ENCODE measurements around the gene FBXL13.

FBXL13 gene

DNA sequence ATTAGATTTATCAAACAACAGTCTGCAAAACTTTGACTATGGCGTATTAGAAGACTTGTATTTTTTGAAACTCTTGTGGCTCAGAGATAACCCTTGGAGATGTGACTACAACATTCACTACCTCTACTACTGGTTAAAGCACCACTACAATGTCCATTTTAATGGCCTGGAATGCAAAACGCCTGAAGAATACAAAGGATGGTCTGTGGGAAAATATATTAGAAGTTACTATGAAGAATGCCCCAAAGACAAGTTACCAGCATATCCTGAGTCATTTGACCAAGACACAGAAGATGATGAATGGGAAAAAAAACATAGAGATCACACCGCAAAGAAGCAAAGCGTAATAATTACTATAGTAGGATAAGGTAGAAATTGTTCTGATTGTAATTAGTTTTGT is 130.4 kb downstream of the FBXL13 start:
- no peaks in the 10 kb centered on the region for H3K9me3 ChIP-seq
- peaks cover 27% of the 10 kb centered on the region for H3K4me1 ChIP-seq
- no peak overlapping the region for H3K4me3 ChIP-seq
- in situ Hi-C loops (cut with MboI; ENCODE audit: low sequenced_read_pairs): no loop called here
- no peak for DNase-seq (ENCODE audit: low spot score in 2 of 2)
- H3K36me3 ChIP-seq (replicated peaks): no peaks in the 10 kb centered on the region
- H3K27me3 ChIP-seq (ENCODE audit: low read depth): no peaks in the 10 kb centered on the region

- peaks cover 27% of the 10 kb centered on the region for H3K4me1 ChIP-seq
Measured at GRCh38 chr7:102943423-102944169, 131.0 kb downstream of the FBXL13 start.

DNA sequence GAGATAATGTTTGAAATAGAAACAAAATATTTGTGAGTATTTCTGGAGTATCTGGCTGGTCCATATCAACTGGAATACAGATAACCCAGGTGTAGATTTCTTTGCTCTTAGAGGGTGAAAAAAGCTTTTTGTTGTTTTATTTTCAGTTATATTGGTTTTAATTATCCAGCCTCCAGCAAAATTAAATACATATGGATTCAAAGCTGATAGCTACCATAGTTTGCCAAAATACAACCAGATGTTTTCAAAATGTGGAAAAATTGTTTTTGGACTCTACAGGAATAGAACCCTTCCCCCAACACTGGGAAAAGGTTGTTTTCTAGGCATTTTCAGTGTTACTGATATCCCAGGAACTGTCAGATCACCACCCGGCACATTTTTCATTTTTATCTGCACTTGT is 131.7 kb downstream of the FBXL13 start:
- Histone ChIP-seq H3K4me1 (peaks cover 27% of the 10 kb centered on the region), H3K9me3 (no peaks in the 10 kb centered on the region), H3K4me3 (no peak overlapping the region), H3K27me3 (ENCODE audit: low read depth) (no peaks in the 10 kb centered on the region), H3K36me3 (replicated peaks) (no peaks in the 10 kb centered on the region)
- no peak for DNase-seq (ENCODE audit: low spot score in 2 of 2)
- in situ Hi-C loops (cut with MboI; ENCODE audit: low sequenced_read_pairs): no loop called here

More at GRCh38 chr7:102943423-102944169, 131.0 kb downstream of the FBXL13 start:
- H3K36me3 ChIP-seq (replicated peaks): no peaks in the 10 kb centered on the region
- DNase-seq (ENCODE audit: low spot score in 2 of 2): no peak
- no peak overlapping the region for H3K4me3 ChIP-seq
- no peaks in the 10 kb centered on the region for H3K9me3 ChIP-seq
- in situ Hi-C loops (cut with MboI; ENCODE audit: low sequenced_read_pairs): no loop called here
- no peaks in the 10 kb centered on the region for H3K27me3 ChIP-seq (ENCODE audit: low read depth)

DNA sequence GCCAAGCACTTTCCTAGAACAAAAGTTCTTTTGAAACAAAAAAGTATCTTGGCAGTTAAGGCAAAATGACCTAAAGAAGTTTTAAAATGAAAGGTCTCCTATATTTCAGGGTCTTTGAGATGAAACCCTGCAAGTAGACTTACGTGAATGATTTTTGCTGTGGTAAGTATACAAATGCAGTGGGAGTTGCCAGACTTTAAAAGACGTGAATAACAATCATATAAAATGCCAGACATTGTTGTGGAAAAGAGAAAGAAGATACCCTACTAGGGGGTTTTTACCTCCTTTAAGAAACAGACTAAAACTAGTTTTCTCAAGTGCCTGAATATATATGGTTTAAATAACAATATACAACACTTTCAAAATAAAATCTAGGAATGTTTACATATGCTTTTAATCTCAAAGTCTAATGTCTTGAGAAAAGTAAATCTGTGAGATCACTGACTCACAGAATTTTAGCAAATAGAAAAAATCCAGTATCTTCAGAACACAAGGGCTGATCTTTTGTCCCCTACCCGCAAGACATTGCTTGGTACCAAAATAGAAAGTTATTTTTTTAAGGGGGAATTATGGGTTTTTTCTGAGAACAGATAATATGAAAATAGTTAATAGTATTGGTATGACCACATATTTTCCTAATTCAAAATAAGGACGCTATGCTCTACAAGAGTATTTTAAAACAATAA is 132.3 kb downstream of the FBXL13 start:
- no peak overlapping the region for H3K4me3 ChIP-seq
- no peaks in the 10 kb centered on the region for H3K36me3 ChIP-seq (replicated peaks)
- in situ Hi-C loops (cut with MboI; ENCODE audit: low sequenced_read_pairs): no loop called here
- peak in 1 of 2 experiments; percentile 58 for DNase-seq (ENCODE audit: low spot score in 2 of 2)
- H3K9me3 ChIP-seq: no peaks in the 10 kb centered on the region
- no peaks in the 10 kb centered on the region for H3K27me3 ChIP-seq (ENCODE audit: low read depth)
- peaks cover 27% of the 10 kb centered on the region for H3K4me1 ChIP-seq

DNA sequence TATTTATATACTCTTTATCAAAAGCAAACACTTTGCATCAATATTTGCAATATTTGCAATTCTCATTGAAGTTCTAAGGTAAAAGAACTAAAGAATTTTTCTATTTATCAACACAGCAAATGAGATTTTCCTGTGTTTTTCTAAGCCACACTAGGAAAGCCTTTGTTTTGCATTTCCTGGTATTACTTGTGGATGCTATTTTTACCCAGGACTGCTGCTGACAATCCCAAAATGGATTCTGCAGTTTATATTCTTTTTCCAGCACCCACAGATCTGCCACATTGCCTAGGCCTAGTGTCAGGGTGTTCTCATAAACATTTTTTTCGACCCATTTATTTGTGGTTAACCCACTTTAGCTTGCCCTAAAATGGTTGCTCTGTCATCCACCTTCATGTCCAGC is 135.9 kb downstream of the FBXL13 start:
- Histone ChIP-seq H3K4me1 (peaks cover 23% of the 10 kb centered on the region), H3K9me3 (no peaks in the 10 kb centered on the region), H3K36me3 (replicated peaks) (no peaks in the 10 kb centered on the region), H3K27me3 (ENCODE audit: low read depth) (no peaks in the 10 kb centered on the region), H3K4me3 (no peak overlapping the region)
- in situ Hi-C loops (cut with MboI; ENCODE audit: low sequenced_read_pairs): no loop called here
- no peak for DNase-seq (ENCODE audit: low spot score in 2 of 2)

DNA sequence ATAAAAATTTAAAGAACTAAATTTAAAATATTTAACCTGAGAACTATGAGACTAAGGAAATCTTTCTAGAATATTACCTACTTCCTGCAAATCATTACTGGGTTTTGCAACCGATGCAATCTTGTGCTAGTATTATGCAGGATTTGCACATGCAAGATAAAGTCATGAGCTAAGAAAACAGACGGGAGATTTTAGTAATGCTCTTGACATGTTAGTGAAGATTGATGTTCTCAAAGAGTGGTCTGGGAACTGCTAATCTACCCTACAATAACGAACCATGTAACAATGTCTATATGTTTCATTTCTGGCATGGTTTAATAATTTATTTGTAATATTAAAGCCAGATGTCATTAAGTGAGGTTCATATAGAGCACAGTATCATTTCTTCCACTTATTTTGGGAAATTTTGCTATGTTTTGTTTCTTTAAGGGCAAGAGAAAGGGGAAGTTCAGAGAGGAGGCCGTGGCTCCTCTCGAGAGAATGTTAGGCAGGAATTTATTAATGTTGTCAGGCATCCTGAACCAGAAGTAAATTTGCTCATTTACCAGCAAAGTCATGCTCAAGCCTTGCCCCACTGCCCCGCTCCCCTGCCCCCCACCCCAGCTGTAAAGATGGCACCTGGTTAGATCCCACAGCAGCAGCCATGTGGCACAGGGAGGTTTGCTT is 139.0 kb downstream of the FBXL13 start:
- in situ Hi-C loops (cut with MboI; ENCODE audit: low sequenced_read_pairs): no loop called here
- DNase-seq (ENCODE audit: low spot score in 2 of 2): no peak
- no peaks in the 10 kb centered on the region for H3K9me3 ChIP-seq
- H3K36me3 ChIP-seq (replicated peaks): no peaks in the 10 kb centered on the region
- no peak overlapping the region for H3K4me3 ChIP-seq
- no peaks in the 10 kb centered on the region; the same call in 1 of the 2 replicates for H3K27me3 ChIP-seq (ENCODE audit: low read depth)
- no peaks in the 10 kb centered on the region for H3K4me1 ChIP-seq

- Histone ChIP-seq H3K27me3 (ENCODE audit: low read depth) (no peaks in the 10 kb centered on the region; the same call in 1 of the 2 replicates), H3K4me1 (no peaks in the 10 kb centered on the region), H3K4me3 (no peak overlapping the region), H3K9me3 (no peaks in the 10 kb centered on the region), H3K36me3 (replicated peaks) (no peaks in the 10 kb centered on the region)
- in situ Hi-C loops (cut with MboI; ENCODE audit: low sequenced_read_pairs): no loop called here
- DNase-seq (ENCODE audit: low spot score in 2 of 2): no peak
Measured at GRCh38 chr7:102934701-102935100, 139.9 kb downstream of the FBXL13 start.

DNA sequence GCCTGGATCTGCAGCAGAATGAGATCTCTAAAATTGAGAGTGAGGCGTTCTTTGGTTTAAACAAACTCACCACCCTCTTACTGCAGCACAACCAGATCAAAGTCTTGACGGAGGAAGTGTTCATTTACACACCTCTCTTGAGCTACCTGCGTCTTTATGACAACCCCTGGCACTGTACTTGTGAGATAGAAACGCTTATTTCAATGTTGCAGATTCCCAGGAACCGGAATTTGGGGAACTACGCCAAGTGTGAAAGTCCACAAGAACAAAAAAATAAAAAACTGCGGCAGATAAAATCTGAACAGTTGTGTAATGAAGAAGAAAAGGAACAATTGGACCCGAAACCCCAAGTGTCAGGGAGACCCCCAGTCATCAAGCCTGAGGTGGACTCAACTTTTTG is 140.4 kb downstream of the FBXL13 start:
- Histone ChIP-seq H3K4me3 (no peak overlapping the region), H3K9me3 (no peaks in the 10 kb centered on the region), H3K27me3 (ENCODE audit: low read depth) (no peaks in the 10 kb centered on the region; the same call in 1 of the 2 replicates), H3K36me3 (replicated peaks) (no peaks in the 10 kb centered on the region), H3K4me1 (no peaks in the 10 kb centered on the region)
- in situ Hi-C loops (cut with MboI; ENCODE audit: low sequenced_read_pairs): no loop called here
- no peak for DNase-seq (ENCODE audit: low spot score in 2 of 2)

DNA sequence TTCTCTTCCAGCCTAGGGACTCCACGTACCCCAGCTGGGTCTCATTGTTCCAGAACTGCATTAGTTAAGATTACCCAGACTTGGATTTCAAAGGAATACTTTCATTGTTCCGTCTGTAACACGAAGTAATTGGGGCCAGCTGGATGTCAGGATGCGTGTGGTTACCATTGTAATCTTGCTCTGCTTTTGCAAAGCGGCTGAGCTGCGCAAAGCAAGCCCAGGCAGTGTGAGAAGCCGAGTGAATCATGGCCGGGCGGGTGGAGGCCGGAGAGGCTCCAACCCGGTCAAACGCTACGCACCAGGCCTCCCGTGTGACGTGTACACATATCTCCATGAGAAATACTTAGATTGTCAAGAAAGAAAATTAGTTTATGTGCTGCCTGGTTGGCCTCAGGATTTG is 140.8 kb downstream of the FBXL13 start:
- Histone ChIP-seq H3K4me1 (no peaks in the 10 kb centered on the region), H3K9me3 (no peaks in the 10 kb centered on the region), H3K27me3 (ENCODE audit: low read depth) (no peaks in the 10 kb centered on the region; the same call in 1 of the 2 replicates), H3K4me3 (no peak overlapping the region), H3K36me3 (replicated peaks) (no peaks in the 10 kb centered on the region)
- DNase-seq (ENCODE audit: low spot score in 2 of 2): no peak
- in situ Hi-C loops (cut with MboI; ENCODE audit: low sequenced_read_pairs): no loop called here

DNA sequence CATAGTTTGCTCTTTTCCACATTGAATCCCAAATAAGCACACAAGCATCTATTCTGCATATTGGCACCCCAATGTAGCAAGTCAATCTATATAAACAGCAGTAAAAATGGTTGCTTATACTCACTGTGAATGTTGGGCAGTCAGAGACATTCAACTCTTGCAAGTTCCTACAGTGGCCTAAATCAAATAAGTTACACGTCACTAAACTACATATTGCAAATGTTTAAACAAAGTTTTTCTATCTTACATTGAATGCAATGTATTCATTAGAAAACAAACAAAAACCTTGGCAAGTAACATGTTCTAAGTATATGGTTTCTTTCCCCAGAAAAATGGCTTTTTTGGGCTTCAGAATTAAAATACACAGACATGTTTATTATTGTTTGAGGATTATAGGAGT is 142.8 kb downstream of the FBXL13 start:
- no peaks in the 10 kb centered on the region for H3K9me3 ChIP-seq
- H3K4me1 ChIP-seq: no peaks in the 10 kb centered on the region
- H3K27me3 ChIP-seq (ENCODE audit: low read depth): no peaks in the 10 kb centered on the region; the same call in 1 of the 2 replicates
- no peak for DNase-seq (ENCODE audit: low spot score in 2 of 2)
- in situ Hi-C loops (cut with MboI; ENCODE audit: low sequenced_read_pairs): no loop called here
- H3K4me3 ChIP-seq: no peak overlapping the region
- no peaks in the 10 kb centered on the region for H3K36me3 ChIP-seq (replicated peaks)

GRCh38 chr7:102927312-102927933 is 147.2 kb downstream of the FBXL13 start:
- DNase-seq (ENCODE audit: low spot score in 2 of 2): no peak
- Histone ChIP-seq H3K36me3 (replicated peaks) (no peaks in the 10 kb centered on the region), H3K4me3 (no peak overlapping the region), H3K27me3 (ENCODE audit: low read depth) (no peaks in the 10 kb centered on the region; the same call in 1 of the 2 replicates), H3K4me1 (no peaks in the 10 kb centered on the region), H3K9me3 (no peaks in the 10 kb centered on the region)
- in situ Hi-C loops (cut with MboI; ENCODE audit: low sequenced_read_pairs): no loop called here

DNA sequence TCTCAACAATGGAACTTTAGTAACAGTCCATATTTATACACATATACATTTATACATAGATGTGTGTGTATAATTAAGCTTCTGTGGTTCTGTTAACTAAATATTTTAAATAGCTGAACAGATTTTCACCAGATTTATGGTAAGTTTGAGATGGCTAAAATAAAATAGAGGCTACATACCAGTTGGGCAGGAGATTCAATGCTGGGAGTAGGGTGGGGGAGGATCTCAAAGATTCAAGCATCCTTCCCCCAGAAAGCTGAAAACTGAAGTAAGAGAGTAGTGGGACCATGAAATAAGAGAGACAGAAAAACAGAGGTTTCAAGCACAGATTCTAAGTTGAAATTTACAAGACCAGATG is 147.8 kb downstream of the FBXL13 start:
- in situ Hi-C loops (cut with MboI; ENCODE audit: low sequenced_read_pairs): no loop called here
- no peaks in the 10 kb centered on the region for H3K36me3 ChIP-seq (replicated peaks)
- no peaks in the 10 kb centered on the region for H3K9me3 ChIP-seq

GRCh38 chr7:102925976-102926782 is 148.4 kb downstream of the FBXL13 start:
- in situ Hi-C loops (cut with MboI; ENCODE audit: low sequenced_read_pairs): no loop called here
- DNase-seq (ENCODE audit: low spot score in 2 of 2): no peak

More for the DNA sequence above, 147.8 kb downstream of the FBXL13 start:
- H3K4me1 ChIP-seq: no peaks in the 10 kb centered on the region
- no peak for DNase-seq (ENCODE audit: low spot score in 2 of 2)
- no peaks in the 10 kb centered on the region; the same call in 1 of the 2 replicates for H3K27me3 ChIP-seq (ENCODE audit: low read depth)
- no peak overlapping the region for H3K4me3 ChIP-seq

More at GRCh38 chr7:102925976-102926782, 148.4 kb downstream of the FBXL13 start:
- H3K4me1 ChIP-seq: no peaks in the 10 kb centered on the region
- no peak overlapping the region for H3K4me3 ChIP-seq
- no peaks in the 10 kb centered on the region for H3K27me3 ChIP-seq (ENCODE audit: low read depth)
- no peaks in the 10 kb centered on the region for H3K9me3 ChIP-seq
- no peaks in the 10 kb centered on the region for H3K36me3 ChIP-seq (replicated peaks)
